ENCODE measurements around the gene DSTYK. TPM values are rescaled to one million over a fixed set of nuclear protein-coding genes. Genes with fewer than 3 reads are reported as not detected.

Gene DSTYK
- polyA plus RNA-seq, 3 donors: 19.8 to 21.0 (median 20.9) TPM

- DNase-seq (ENCODE audit: low read depth in 3 of 3, low spot score in 2 of 3): no peak
Observed at GRCh38 chr1:205140113-205140512, 71.4 kb downstream of the DSTYK start.

- DNase-seq (ENCODE audit: low read depth in 3 of 3, low spot score in 2 of 3): no peak
Observed at GRCh38 chr1:205137901-205138300, 73.6 kb downstream of the DSTYK start.

GRCh38 chr1:205133287-205133686, 78.2 kb downstream of the DSTYK start:
- DNase-seq (ENCODE audit: low read depth in 3 of 3, low spot score in 2 of 3): no peak

GRCh38 chr1:205129447-205130029, 82.0 kb downstream of the DSTYK start:
- DNase-seq (ENCODE audit: low read depth in 3 of 3, low spot score in 2 of 3): no peak

GRCh38 chr1:205128050-205128449, 83.5 kb downstream of the DSTYK start:
- DNase-seq (ENCODE audit: low read depth in 3 of 3, low spot score in 2 of 3): no peak

- no peak for DNase-seq (ENCODE audit: low read depth in 3 of 3, low spot score in 2 of 3)
Observed at GRCh38 chr1:205127646-205128045, 83.9 kb downstream of the DSTYK start.

GRCh38 chr1:205124726-205125125, 86.8 kb downstream of the DSTYK start:
- no peak for DNase-seq (ENCODE audit: low read depth in 3 of 3, low spot score in 2 of 3)

GRCh38 chr1:205122489-205122882, 89.0 kb downstream of the DSTYK start:
- DNase-seq (ENCODE audit: low read depth in 3 of 3, low spot score in 2 of 3): no peak

- DNase-seq (ENCODE audit: low read depth in 3 of 3, low spot score in 2 of 3): peak; percentile 94 to 100 (median 98)
Observed at GRCh38 chr1:205121660-205122488, 89.6 kb downstream of the DSTYK start, which contains the start of gene RBBP5. Gene RBBP5 (minus strand): TSS chr1:205121978. CDS start chr1:205121873, 105 bp downstream.

- DNase-seq (ENCODE audit: low read depth in 3 of 3, low spot score in 2 of 3): no peak
Observed at GRCh38 chr1:205118752-205119151, 92.8 kb downstream of the DSTYK start.

- DNase-seq (ENCODE audit: low read depth in 3 of 3, low spot score in 2 of 3): no peak
Observed at GRCh38 chr1:205111354-205111753, 100.1 kb downstream of the DSTYK start.

GRCh38 chr1:205109711-205110110, 101.8 kb downstream of the DSTYK start:
- no peak for DNase-seq (ENCODE audit: low read depth in 3 of 3, low spot score in 2 of 3)

- DNase-seq (ENCODE audit: low read depth in 3 of 3, low spot score in 2 of 3): no peak
Observed at GRCh38 chr1:205109269-205109668, 102.2 kb downstream of the DSTYK start.

GRCh38 chr1:205108464-205108863, 103.0 kb downstream of the DSTYK start:
- DNase-seq (ENCODE audit: low read depth in 3 of 3, low spot score in 2 of 3): no peak

GRCh38 chr1:205107327-205107726, 104.2 kb downstream of the DSTYK start:
- DNase-seq (ENCODE audit: low read depth in 3 of 3, low spot score in 2 of 3): no peak

- no peak for DNase-seq (ENCODE audit: low read depth in 3 of 3, low spot score in 2 of 3)
Observed at GRCh38 chr1:205102404-205102803, 109.1 kb downstream of the DSTYK start.

- DNase-seq (ENCODE audit: low read depth in 3 of 3, low spot score in 2 of 3): no peak
Observed at GRCh38 chr1:205098242-205098641, 113.3 kb downstream of the DSTYK start.

- DNase-seq (ENCODE audit: low read depth in 3 of 3, low spot score in 2 of 3): no peak
Observed at GRCh38 chr1:205095422-205095821, 116.1 kb downstream of the DSTYK start.

Data from right renal cortex interstitium (tissue), 3 donors.